Ecto neural progenitor cell (in vitro differentiated cells): Measurements from ENCODE around the gene CD247.

Experiments used
- DNase-seq: peaks from one replicate; pipeline ENCODE4 v3.0.0-alpha.2; 2018; ENCODE audit warnings: low spot score

The CD247 gene

GRCh38 chr1:167439301-167439988 lies 78.9 kb downstream of the CD247 start:
- peak; percentile 82 for DNase-seq

GRCh38 chr1:167438171-167439138 lies 79.9 kb downstream of the CD247 start:
- peak; percentile 31 for DNase-seq

DNA sequence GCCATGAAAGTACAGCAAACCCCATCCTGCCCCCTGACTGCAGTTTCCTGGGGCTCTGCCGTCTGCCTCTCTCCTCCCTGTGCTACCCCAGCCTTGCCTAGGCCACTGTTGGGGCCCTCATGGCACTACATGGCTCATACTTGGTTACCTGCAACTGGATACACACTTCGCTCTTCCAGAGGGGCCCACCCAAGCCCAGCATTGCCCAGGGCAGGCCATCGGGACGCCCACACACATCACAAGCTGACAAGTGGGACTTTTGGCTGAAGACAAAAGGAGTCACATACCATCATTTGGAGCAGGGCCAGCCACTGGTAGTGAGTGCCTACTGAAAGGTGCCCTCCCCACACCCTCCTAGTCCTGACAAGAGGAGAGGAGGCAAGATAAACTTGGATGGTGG lies 82.8 kb downstream of the CD247 start:
- DNase-seq = peak; percentile 40

DNA sequence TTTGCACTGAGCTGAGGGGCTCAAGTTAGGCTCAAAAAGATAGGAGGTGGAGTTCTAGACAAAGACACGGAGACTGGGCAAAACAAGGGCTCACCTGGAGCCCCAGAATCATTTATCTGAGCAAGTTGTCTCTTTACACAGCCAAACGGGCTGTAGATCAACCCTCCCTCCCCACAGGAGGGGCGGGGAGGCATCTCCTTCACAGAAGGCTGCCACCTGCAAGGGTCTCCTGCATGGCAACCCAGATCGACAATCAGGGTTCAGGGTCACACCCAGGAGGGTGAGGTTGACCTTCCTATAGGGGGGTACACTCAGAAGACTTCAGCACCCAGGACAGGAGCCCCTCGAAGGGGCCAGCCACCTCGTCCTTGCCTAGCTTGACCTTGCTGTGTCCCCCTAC lies 84.0 kb downstream of the CD247 start:
- peak; percentile 18 for DNase-seq

GRCh38 chr1:167433884-167434283 lies 84.4 kb downstream of the CD247 start:
- DNase-seq = no peak

DNA sequence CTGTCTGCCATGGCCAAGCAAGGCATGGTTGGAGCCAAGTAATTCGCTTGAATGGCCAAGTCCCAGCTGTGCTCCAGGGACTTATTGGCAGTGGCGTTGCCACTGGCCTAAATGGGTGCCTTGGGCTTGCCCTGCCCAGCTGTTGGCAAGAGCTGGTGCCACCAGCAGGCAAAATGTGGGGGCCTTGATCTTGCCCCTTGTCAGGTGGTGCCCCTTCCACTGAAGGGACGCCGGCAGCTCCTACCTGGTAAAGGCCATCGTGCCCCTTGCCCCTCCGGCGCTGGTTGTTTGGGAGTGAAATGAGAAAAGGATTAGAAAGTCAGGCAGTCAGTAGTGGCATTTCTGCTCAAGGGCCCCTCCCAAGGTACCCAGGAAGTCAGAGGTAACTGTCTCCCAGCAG lies 85.5 kb downstream of the CD247 start:
- DNase-seq = no peak

DNA sequence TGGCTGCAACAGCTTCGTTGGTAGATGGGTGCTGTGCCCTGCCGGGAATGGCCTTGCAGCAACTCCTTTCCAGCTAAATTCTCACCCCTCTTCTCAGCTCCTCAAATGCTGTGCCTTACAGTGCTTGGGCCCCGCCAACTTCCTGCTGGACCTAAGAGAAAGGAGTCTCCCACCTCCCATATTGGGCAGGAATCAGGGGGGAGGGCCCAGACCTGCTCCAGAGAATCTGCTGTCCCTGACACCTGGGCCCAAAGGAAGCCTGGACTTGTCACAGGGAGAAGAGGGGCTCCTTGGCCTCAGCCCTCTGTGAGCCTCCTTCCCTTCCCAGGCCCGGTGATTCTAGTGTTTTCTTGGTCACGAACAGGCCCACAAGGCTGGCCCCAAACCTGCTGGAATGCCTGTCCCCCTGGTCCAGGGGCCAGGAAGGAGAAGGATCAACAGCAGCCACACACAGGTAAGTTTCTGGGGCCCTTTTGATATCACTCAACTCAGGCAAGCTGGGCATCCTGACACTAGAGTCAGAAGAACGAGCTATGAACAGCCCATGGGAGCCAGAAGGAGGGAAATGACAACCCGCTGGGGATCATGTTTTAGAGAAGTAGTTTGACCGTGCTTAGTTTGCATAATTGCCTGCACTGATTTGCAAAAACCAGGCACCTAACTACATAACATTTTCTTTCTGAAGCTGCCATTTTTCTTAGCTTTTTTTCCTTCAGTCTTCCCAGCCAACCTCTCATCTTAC lies 86.2 kb downstream of the CD247 start:
- no peak for DNase-seq

GRCh38 chr1:167431261-167431908 lies 86.9 kb downstream of the CD247 start:
- DNase-seq = peak; percentile 56

GRCh38 chr1:167430849-167431242 lies 87.5 kb downstream of the CD247 start:
- DNase-seq = peak; percentile 44

GRCh38 chr1:167430134-167430848 lies 88.0 kb downstream of the CD247 start:
- peak; percentile 43 for DNase-seq

GRCh38 chr1:167429612-167430011 lies 88.7 kb downstream of the CD247 start:
- no peak for DNase-seq

GRCh38 chr1:167428395-167428794 lies 89.9 kb downstream of the CD247 start:
- no peak for DNase-seq

DNA sequence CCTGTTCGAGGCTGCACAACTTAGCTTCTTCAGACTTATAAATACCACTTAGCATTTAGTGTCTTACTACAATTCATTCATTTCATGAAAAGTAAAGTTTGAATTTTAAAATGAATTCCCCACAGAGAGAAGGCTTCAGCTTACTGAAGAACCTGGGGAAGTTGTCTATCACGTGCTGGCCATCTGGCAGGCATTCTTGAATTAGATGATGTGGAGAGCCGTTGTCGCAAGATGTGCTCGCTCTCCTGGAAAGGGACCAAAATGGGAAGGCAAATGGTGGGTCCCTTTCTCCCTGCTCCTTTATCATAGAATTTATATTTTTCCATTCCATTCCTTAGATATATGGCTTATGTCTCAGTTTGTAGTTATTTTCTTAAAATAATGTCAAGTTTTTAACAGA lies 90.5 kb downstream of the CD247 start:
- no peak for DNase-seq

DNA sequence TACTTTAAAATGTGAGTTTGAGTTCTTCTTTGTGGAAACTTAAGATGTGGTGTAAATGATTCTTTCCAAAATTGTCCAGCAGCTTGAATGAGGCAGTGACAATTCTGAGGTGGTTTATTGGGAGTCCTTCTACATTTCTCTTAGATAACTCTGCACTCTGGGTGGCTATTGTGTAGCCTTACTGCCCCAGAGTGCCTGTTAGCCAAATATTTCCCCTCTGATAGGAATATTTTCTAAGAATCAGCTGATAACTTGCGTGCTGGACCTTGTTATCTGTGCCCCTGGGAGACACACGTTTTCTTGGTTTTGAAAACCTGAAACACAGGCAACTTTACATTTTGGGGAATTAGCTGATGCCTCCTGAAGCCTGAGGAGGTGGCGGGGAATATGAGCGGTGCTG lies 91.6 kb downstream of the CD247 start:
- no peak for DNase-seq

GRCh38 chr1:167425482-167425881 lies 92.8 kb downstream of the CD247 start:
- peak; percentile 42 for DNase-seq

GRCh38 chr1:167423684-167424619 lies 94.4 kb downstream of the CD247 start:
- no peak for DNase-seq

DNA sequence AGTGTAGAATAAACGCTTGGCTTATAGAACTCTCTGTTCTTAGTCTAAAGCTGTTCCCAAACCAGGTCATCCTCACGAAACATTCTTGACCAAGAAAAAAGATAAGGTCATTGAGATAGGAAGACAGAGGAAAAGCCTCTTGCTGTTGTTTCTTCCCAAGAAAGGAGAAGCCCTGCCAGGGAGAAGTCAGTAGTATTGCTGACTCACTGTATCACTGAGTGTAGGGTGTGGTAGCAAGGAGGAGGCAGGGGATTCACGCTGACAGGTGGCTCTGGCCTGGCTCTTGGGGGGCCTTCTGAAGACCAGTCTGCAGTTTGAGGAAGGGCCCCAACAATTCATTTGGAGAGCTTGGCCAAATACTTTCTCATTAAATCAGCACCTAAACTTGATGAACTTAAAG lies 97.8 kb downstream of the CD247 start:
- DNase-seq = no peak

- DNase-seq = no peak
Observed at GRCh38 chr1:167419245-167419644, 99.1 kb downstream of the CD247 start.

GRCh38 chr1:167418391-167418790 lies 99.9 kb downstream of the CD247 start:
- DNase-seq = no peak

GRCh38 chr1:167416506-167416905 lies 101.8 kb downstream of the CD247 start:
- DNase-seq = no peak
